ENCODE data around the gene TRAPPC5.
"Not testable (repeated sequence)": the region's sequence is repeated elsewhere in the genome, so short reads cannot be mapped to it uniquely, and the experiment has no call there.

The TRAPPC5 gene

GRCh38 chr19:7642295-7643030 is 38.2 kb upstream of the TRAPPC5 start:
- no peaks in the 10 kb centered on the region for H3K27me3 ChIP-seq (ENCODE audit: control insufficient read depth, insufficient read depth, low read length)
- no peak overlapping the region for H3K9ac ChIP-seq
- H3K79me2 ChIP-seq = no peaks in the 10 kb centered on the region
- no peak overlapping the region for H2AFZ ChIP-seq
- H3K36me3 ChIP-seq (ENCODE audit: control insufficient read depth, insufficient read depth, low read length) = no peaks in the 10 kb centered on the region
- H3K4me2 ChIP-seq (ENCODE audit: low read length) = no peak overlapping the region
- no peaks in the 10 kb centered on the region for H3K4me1 ChIP-seq
- H3K27ac ChIP-seq = no peak overlapping the region
- H3K9me3 ChIP-seq (ENCODE audit: control insufficient read depth, low read length) = no peaks in the 10 kb centered on the region
- H3K4me3 ChIP-seq (ENCODE audit: low read depth, low read length) = no peak overlapping the region
- TF ChIP-seq, protein P1, sequence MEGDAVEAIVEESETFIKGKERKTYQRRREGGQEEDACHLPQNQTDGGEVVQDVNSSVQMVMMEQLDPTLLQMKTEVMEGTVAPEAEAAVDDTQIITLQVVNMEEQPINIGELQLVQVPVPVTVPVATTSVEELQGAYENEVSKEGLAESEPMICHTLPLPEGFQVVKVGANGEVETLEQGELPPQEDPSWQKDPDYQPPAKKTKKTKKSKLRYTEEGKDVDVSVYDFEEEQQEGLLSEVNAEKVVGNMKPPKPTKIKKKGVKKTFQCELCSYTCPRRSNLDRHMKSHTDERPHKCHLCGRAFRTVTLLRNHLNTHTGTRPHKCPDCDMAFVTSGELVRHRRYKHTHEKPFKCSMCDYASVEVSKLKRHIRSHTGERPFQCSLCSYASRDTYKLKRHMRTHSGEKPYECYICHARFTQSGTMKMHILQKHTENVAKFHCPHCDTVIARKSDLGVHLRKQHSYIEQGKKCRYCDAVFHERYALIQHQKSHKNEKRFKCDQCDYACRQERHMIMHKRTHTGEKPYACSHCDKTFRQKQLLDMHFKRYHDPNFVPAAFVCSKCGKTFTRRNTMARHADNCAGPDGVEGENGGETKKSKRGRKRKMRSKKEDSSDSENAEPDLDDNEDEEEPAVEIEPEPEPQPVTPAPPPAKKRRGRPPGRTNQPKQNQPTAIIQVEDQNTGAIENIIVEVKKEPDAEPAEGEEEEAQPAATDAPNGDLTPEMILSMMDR (IDR thresholded peaks at IDR 0.05) = no peak

- Histone ChIP-seq H3K9ac (no peak overlapping the region), H3K79me2 (no peaks in the 10 kb centered on the region), H3K27ac (no peak overlapping the region), H3K4me1 (no peaks in the 10 kb centered on the region), H2AFZ (no peak overlapping the region), H3K36me3 (ENCODE audit: control insufficient read depth, insufficient read depth, low read length) (no peaks in the 10 kb centered on the region), H3K4me3 (ENCODE audit: low read depth, low read length) (no peak overlapping the region), H3K9me3 (ENCODE audit: control insufficient read depth, low read length) (no peaks in the 10 kb centered on the region), H3K4me2 (ENCODE audit: low read length) (no peak overlapping the region), H3K27me3 (ENCODE audit: control insufficient read depth, insufficient read depth, low read length) (no peaks in the 10 kb centered on the region)
- TF ChIP-seq, protein P1 (IDR thresholded peaks at IDR 0.05) = no peak
These were observed 37.6 kb upstream of the TRAPPC5 start for GRCh38 chr19:7643031-7643415.

- not testable (repeated sequence) for H2AFZ ChIP-seq; H3K27me3 ChIP-seq (ENCODE audit: control insufficient read depth, insufficient read depth, low read length); H3K4me2 ChIP-seq (ENCODE audit: low read length); H3K36me3 ChIP-seq (ENCODE audit: control insufficient read depth, insufficient read depth, low read length); H3K9me3 ChIP-seq (ENCODE audit: control insufficient read depth, low read length); H3K4me3 ChIP-seq (ENCODE audit: low read depth, low read length); H3K4me1 ChIP-seq; H3K27ac ChIP-seq; H3K79me2 ChIP-seq; H3K9ac ChIP-seq
These were observed 36.7 kb upstream of the TRAPPC5 start for GRCh38 chr19:7643629-7644549.

- TF ChIP-seq, protein P1 (IDR thresholded peaks at IDR 0.05) = no peak
- no peak overlapping the region for H3K9ac ChIP-seq
- H3K79me2 ChIP-seq = no peaks in the 10 kb centered on the region
- no peak overlapping the region for H3K4me2 ChIP-seq (ENCODE audit: low read length)
- no peaks in the 10 kb centered on the region for H3K9me3 ChIP-seq (ENCODE audit: control insufficient read depth, low read length)
- no peaks in the 10 kb centered on the region for H3K27me3 ChIP-seq (ENCODE audit: control insufficient read depth, insufficient read depth, low read length)
- H3K36me3 ChIP-seq (ENCODE audit: control insufficient read depth, insufficient read depth, low read length) = no peaks in the 10 kb centered on the region
- H2AFZ ChIP-seq = no peak overlapping the region
- H3K27ac ChIP-seq = no peak overlapping the region
- no peak overlapping the region for H3K4me3 ChIP-seq (ENCODE audit: low read depth, low read length)
- H3K4me1 ChIP-seq = no peaks in the 10 kb centered on the region
These were observed 36.1 kb upstream of the TRAPPC5 start for GRCh38 chr19:7644550-7644877.

DNA sequence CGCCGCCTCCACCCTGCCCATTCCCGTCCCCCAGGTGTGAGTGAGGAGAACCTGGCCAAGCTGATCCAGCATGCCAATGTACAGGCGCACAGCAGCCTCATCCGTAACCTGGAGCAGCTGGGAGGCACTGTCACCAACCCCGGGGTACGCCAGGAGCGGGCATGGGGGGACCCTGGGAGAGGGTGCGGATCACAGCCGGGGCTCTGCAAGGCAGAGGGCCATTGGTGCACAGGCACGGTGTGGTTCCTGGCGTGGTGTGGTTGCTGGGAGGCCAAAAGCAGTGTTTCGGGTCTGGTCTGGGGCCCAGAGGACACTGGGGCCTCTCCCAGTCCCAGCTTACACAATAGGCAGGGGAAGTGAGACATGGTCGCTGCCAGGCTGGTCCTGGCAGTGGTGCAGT is 35.5 kb upstream of the TRAPPC5 start:
- H3K9me3 ChIP-seq (ENCODE audit: control insufficient read depth, low read length) = no peaks in the 10 kb centered on the region
- H3K4me3 ChIP-seq (ENCODE audit: low read depth, low read length) = no peak overlapping the region
- H3K4me1 ChIP-seq = no peaks in the 10 kb centered on the region
- H2AFZ ChIP-seq = no peak overlapping the region
- no peak overlapping the region for H3K4me2 ChIP-seq (ENCODE audit: low read length)
- H3K79me2 ChIP-seq = no peaks in the 10 kb centered on the region
- TF ChIP-seq, protein P1 (IDR thresholded peaks at IDR 0.05) = no peak
- H3K27ac ChIP-seq = no peak overlapping the region
- H3K27me3 ChIP-seq (ENCODE audit: control insufficient read depth, insufficient read depth, low read length) = no peaks in the 10 kb centered on the region
- H3K9ac ChIP-seq = no peak overlapping the region
- no peaks in the 10 kb centered on the region for H3K36me3 ChIP-seq (ENCODE audit: control insufficient read depth, insufficient read depth, low read length)
